Keratinocyte (primary cell): ENCODE measurements around the gene HEPN1.

Experiments
- EZH2 ChIP-seq: IDR thresholded peaks from one replicate; pipeline ENCODE4 v1.6.1; 2012; ENCODE audit warnings: inconsistent platforms, mild to moderate bottlenecking, low read length, moderate library complexity
- TF ChIP-seq, protein P1 (sequence below), 3 experiments: IDR thresholded peaks in 1 of 3; conservative IDR thresholded peaks in 1 of 3; optimal IDR thresholded peaks in 1 of 3; 2 replicates in 2 of 3; 3 replicates in 1 of 3; pipeline versions ENCODE3 to v1.5.1; 2011; ENCODE audit warnings: low read length in 3 of 3, mild to moderate bottlenecking in 3 of 3, moderate library complexity in 2 of 3, control low read depth in 1 of 3, inconsistent platforms in 1 of 3; ENCODE audit not compliant: insufficient read depth in 2 of 3; ENCODE audit errors: extremely low read depth in 1 of 3

DNA sequence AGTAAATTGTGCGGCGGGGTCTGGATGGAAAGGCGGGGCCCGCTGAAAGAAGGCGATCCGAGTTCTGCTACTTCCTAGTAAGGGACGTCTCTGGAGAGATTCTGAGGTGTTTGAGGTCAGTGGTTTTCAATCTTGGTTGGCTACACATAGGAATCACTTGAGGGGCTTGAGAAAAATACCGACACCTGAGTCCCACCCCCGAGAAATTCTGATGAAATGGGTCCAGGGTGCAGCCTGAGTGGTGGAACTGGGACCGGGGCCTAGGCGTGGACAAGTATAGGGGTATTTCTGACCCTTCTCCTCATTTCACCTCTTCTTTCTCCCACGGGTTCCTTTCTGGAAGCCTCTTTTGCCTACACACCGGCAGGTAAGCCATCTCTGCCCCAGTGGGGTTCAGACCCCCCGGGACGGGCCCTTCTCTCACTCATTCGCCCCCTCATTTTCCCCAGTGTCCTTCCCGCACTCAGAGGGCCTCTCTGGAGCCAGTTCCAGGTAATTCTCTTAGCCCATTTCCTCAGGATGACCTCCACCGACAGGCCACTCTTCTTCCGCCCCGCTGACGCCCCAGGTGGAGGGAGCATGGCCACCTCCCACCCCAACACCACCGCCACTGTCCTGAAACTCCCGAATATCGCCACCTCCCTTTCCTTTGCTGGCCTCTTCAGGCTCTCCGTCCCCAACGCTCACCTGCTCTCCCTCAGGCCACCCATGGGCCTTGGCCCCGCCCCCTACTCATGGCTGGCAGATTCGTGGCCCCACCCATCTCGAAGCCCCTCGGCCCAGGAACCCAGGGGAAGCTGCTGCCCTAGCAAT lies 42.0 kb upstream of the HEPN1 start:
- TF ChIP-seq, protein P1, sequence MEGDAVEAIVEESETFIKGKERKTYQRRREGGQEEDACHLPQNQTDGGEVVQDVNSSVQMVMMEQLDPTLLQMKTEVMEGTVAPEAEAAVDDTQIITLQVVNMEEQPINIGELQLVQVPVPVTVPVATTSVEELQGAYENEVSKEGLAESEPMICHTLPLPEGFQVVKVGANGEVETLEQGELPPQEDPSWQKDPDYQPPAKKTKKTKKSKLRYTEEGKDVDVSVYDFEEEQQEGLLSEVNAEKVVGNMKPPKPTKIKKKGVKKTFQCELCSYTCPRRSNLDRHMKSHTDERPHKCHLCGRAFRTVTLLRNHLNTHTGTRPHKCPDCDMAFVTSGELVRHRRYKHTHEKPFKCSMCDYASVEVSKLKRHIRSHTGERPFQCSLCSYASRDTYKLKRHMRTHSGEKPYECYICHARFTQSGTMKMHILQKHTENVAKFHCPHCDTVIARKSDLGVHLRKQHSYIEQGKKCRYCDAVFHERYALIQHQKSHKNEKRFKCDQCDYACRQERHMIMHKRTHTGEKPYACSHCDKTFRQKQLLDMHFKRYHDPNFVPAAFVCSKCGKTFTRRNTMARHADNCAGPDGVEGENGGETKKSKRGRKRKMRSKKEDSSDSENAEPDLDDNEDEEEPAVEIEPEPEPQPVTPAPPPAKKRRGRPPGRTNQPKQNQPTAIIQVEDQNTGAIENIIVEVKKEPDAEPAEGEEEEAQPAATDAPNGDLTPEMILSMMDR (optimal IDR thresholded peaks at IDR 0.05 in 1 of 3, IDR thresholded peaks at IDR 0.05 in 1 of 3, conservative IDR thresholded peaks at IDR 0.05 in 1 of 3; ENCODE audit: extremely low read depth in 1 of 3, insufficient read depth in 2 of 3, low read length in 3 of 3): no peak
- TF ChIP-seq EZH2: no peak
